ENCODE results near the gene GLP1R. TPM values are rescaled to one million over a fixed set of nuclear protein-coding genes. Genes with fewer than 3 reads are reported as not detected.

Gene GLP1R
- polyA plus RNA-seq, 1 of the 3 experiments (the other 2 are of a cell fraction), result not detected

GRCh38 chr6:39137245-39137644 lies 88.7 kb downstream of the GLP1R start:
- Histone ChIP-seq H3K27me3 (ENCODE audit: insufficient read depth) (no peaks in the 10 kb centered on the region), H4K20me1 (ENCODE audit: insufficient read depth) (no peaks in the 10 kb centered on the region), H3K27ac (ENCODE audit: low read depth in 2 of 2, low read length in 1 of 2) (no peak overlapping the region), H3K9ac (no peak overlapping the region), H2AFZ (ENCODE audit: low read depth) (no peak overlapping the region), H3K9me2 (no peaks in the 10 kb centered on the region), H3F3A (replicated peaks; ENCODE audit: insufficient read depth) (no peaks in the 10 kb centered on the region), H3K4me1 (ENCODE audit: control insufficient read depth in 1 of 2, insufficient read depth in 2 of 2, low read depth in 1 of 2, low read length in 1 of 2) (no peaks in the 10 kb centered on the region), H3K79me2 (ENCODE audit: insufficient read depth) (no peaks in the 10 kb centered on the region), H3K4me3 (ENCODE audit: low read depth in 2 of 2, low read length in 1 of 2) (no peak overlapping the region), H3K36me3 (replicated peaks in 1 of 2; ENCODE audit: control insufficient read depth in 1 of 2, insufficient read depth in 2 of 2, low read length in 1 of 2) (no peaks in the 10 kb centered on the region), H3K4me2 (no peak overlapping the region), H3K9me3 (no peaks in the 10 kb centered on the region)
- ChIA-PET CTCF (interaction anchor here (0.9 to 1.2 kb wide), 2 partner anchors 13 to 31 kb away, joined by 3 read pairs; no protein-coding TSS in a partner anchor), POLR2A (no interaction called here)
- WGBS (ENCODE audit: low lambda C conversion rate), result 23% methylated on average over 2 of the region's 2 CpGs
- DNase-seq, result no peak
- TF ChIP-seq RXRA (IDR thresholded peaks at IDR 0.05; ENCODE audit: borderline replicate concordance, low read depth), result no peak
- no peak for TF ChIP-seq YY1 (IDR thresholded peaks at IDR 0.05; ENCODE audit: low read depth)
- TF ChIP-seq USF1 (IDR thresholded peaks at IDR 0.05; ENCODE audit: borderline replicate concordance, low read depth), result no peak
- TF ChIP-seq PBX3 (IDR thresholded peaks at IDR 0.05), result no peak
- no peak for TF ChIP-seq CHD2 (IDR thresholded peaks at IDR 0.05; ENCODE audit: low read length, partially characterized antibody)
- peak; percentile 94 for TF ChIP-seq REST (IDR thresholded peaks at IDR 0.05; ENCODE audit: low read depth, low read length)

Other genes with a start within 250 kb of the GLP1R start
- 6.1 and 7.2 TPM in 2 replicates for gene SAYSD1, start 66.4 kb downstream of the GLP1R start, polyA plus RNA-seq (2012; rRNA removed)
- 0.03 TPM in 1 of 2 replicates, not detected in the other for gene KCNK5, start 180.7 kb downstream of the GLP1R start, polyA plus RNA-seq (2012; rRNA removed)

Measured in SK-N-SH (cell line).